K562 (cell line): ENCODE data around the gene IGSF21. TPM values are rescaled to one million over a fixed set of nuclear protein-coding genes. Genes with fewer than 3 reads are reported as not detected.
A peak's percentile ranks its signal among the peaks of the same experiment; 100 is the strongest.

Experiments used
- BCLAF1 ChIP-seq, 2 experiments: fragments of 450-650 bp in 1 of 2; IDR thresholded peaks; 2 replicates each; pipeline ENCODE4 v1.6.1; 2011 to 2017; ENCODE audit warnings: low read depth in 2 of 2, antibody characterized with exemption in 1 of 2, borderline replicate concordance in 1 of 2, low read length in 1 of 2, mild to moderate bottlenecking in 1 of 2, mixed read lengths in 1 of 2; ENCODE audit not compliant: control insufficient read depth in 1 of 2
- CTCF ChIP-seq, 3 experiments: IDR thresholded peaks in 2 of 3; conservative IDR thresholded peaks in 1 of 3; 2 replicates each; pipeline ENCODE4 v1.5.1; 2011 to 2012; ENCODE audit warnings: low read length in 3 of 3, mild to moderate bottlenecking in 3 of 3, control low read depth in 2 of 3, improper control_type of control experiment in 1 of 3, inconsistent platforms in 1 of 3, low read depth in 1 of 3, mixed read lengths in 1 of 3, moderate library complexity in 1 of 3; ENCODE audit not compliant: insufficient read depth in 2 of 3
- DPF2 ChIP-seq: fragments of 450-650 bp; IDR thresholded peaks from 2 replicates; pipeline ENCODE4 v1.6.1; 2016
- POLR2AphosphoS2 ChIP-seq: IDR thresholded peaks from 2 replicates; pipeline ENCODE4 v1.6.1; 2012; ENCODE audit warnings: low read length, improper control_type of control experiment
- TCF3 ChIP-seq: sonication (generic); formaldehyde crosslinking; IDR thresholded peaks from 2 replicates; pipeline ENCODE4 v1.4.0; 2020; ENCODE audit warnings: mild to moderate bottlenecking, missing genetic modification reagents
- polyA plus RNA-seq, 8 experiments: library from polyadenylated mRNA; depleted of rRNA in 4 of 8; stranded (reverse) in 5 of 8; unstranded in 3 of 8; fragments of >200 nt; fragmentation: Nextera tagmentation in 2 of 8; fragmentation: Illumina TruSeq in 1 of 8; extraction: Ambion mirVana in 2 of 8; extraction: Trizol in 1 of 8; gene quantifications; 2 replicates each; pipeline versions ENCODE4 v1.2.1 to v1.2.3, GENCODE V29; 2011 to 2014; ENCODE audit warnings: inconsistent platforms in 1 of 8, missing spikeins in 1 of 8
- total RNA-seq, 7 experiments: library from RNA; depleted of rRNA in 6 of 7; stranded (reverse); fragments of >200 nt in 6 of 7; fragmentation: Illumina TruSeq in 2 of 7; extraction: Trizol in 2 of 7; gene quantifications; 2 replicates each; pipeline versions ENCODE4 v1.2.1 to v1.2.3, GENCODE V29; 2011 to 2021; ENCODE audit warnings: low replicate concordance in 1 of 7

IGSF21 gene
- total and polyA plus RNA-seq, 9 of the 15 experiments (the other 6 are each of a cell fraction or from before 2014, with no cell fraction given), result not detected

DNA sequence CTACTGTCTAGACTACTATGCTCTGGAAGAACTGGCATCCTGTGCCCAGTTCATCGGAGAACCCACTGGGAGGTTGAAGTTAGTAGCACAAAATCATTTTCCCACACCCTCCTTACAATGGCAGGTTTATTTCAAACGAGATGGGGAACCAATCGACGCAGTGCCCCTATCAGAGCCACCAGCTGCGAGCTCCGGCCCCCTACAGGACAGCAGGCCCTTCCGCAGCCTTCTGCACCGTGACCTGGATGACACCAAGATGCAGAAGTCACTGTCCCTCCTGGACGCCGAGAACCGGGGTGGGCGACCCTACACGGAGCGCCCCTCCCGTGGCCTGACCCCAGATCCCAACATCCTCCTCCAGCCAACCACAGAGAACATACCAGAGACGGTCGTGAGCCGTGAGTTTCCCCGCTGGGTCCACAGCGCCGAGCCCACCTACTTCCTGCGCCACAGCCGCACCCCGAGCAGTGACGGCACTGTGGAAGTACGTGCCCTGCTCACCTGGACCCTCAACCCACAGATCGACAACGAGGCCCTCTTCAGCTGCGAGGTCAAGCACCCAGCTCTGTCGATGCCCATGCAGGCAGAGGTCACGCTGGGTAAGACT lies 257.6 kb downstream of the IGSF21 start (continued):
- peak; percentile 11 to 18 (median 17); a peak in 1 of 6 replicates for TF ChIP-seq CTCF (IDR thresholded peaks at IDR 0.05 in 2 of 3, conservative IDR thresholded peaks at IDR 0.05 in 1 of 3; ENCODE audit: insufficient read depth in 2 of 3, low read depth in 1 of 3, low read length in 3 of 3)
- no peak for TF ChIP-seq BCLAF1 (IDR thresholded peaks at IDR 0.05; ENCODE audit: borderline replicate concordance in 1 of 2, control insufficient read depth in 1 of 2, low read depth in 2 of 2, low read length in 1 of 2)
- TF ChIP-seq POLR2AphosphoS2, result no peak
- TF ChIP-seq DPF2, result no peak
- TF ChIP-seq TCF3 (CRISPR knock-in tag), result peak; percentile 65
